Loucy (cell line): ENCODE measurements around the gene ANXA5.

Experiments used
- CTCF ChIP-seq: fragments of 200-600 bp; sonication (generic); conservative IDR thresholded peaks from 2 replicates; pipeline ENCODE4 v1.5.1; 2014; ENCODE audit warnings: mild to moderate bottlenecking, antibody characterized with exemption, low read length
- EZH2phosphoT487 ChIP-seq: fragments of 200-600 bp; IDR thresholded peaks from 2 replicates; pipeline ENCODE4 v1.6.1; 2018; ENCODE audit warnings: antibody characterized with exemption, mild to moderate bottlenecking, moderate library complexity, borderline replicate concordance

GRCh38 chr4:121726642-121727268, 30.0 kb upstream of the ANXA5 start:
- TF ChIP-seq CTCF, result peak; percentile 68
- TF ChIP-seq EZH2phosphoT487, result no peak
